NT2/D1 (cell line): ENCODE data around the gene SCN8A.

Experiments used
- SUZ12 ChIP-seq: IDR thresholded peaks from 2 replicates; pipeline ENCODE4 v1.6.1; 2011; ENCODE audit not compliant: insufficient read length, insufficient read depth; ENCODE audit errors: extremely low read depth
- YY1 ChIP-seq: IDR thresholded peaks from 2 replicates; pipeline ENCODE4 v1.6.1; 2011; ENCODE audit not compliant: insufficient read length, insufficient read depth
- ZNF274 ChIP-seq: IDR thresholded peaks from 2 replicates; pipeline ENCODE4 v1.6.1; 2011; ENCODE audit warnings: mild to moderate bottlenecking, low read depth, low read length

GRCh38 chr12:51820526-51821439 is 229.8 kb downstream of the SCN8A start:
- TF ChIP-seq SUZ12 (no peak), YY1 (no peak), ZNF274 (no peak)
